K562 (cell line): ENCODE results near the gene FAM118B. TPM values are rescaled to one million over a fixed set of nuclear protein-coding genes. Genes with fewer than 3 reads are reported as not detected.

Source experiments
- ATAC-seq: fragments of 200-7000 bp; cut with Tn5 transposase; 3 replicates; pipeline ENCODE4 v1.9.1; 2020; ENCODE audit warnings: moderate library complexity
- BruUV-seq: library from RNA; stranded (reverse); fragments of 400-500 nt; replicated peaks from 2 replicates; lab custom pipeline; 2021; lab: Mats Ljungman, UMichigan
- CTCF ChIA-PET: fragments of 300-600 bp; formaldehyde crosslinking; extraction: SDS; loops from one replicate; lab custom pipeline; 2021; ENCODE audit warnings: low intra/inter-chr PET ratio; lab: Yijun Ruan, JAX
- POLR2A ChIA-PET: fragments of 300-600, 350-650 bp; sonication (Branson Sonifier 250); formaldehyde crosslinking; extraction: SDS; loops from one replicate; lab custom pipeline; 2021; ENCODE audit warnings: antibody characterized with exemption, inconsistent platforms; lab: Yijun Ruan, JAX
- DNase-seq, 4 experiments: peaks; one replicate each; pipeline versions ENCODE4 v3.0.0 to v3.0.0-alpha.2; 2011 to 2018; ENCODE audit warnings: low spot score in 3 of 4, mixed read lengths in 3 of 4; ENCODE audit errors: extremely low read depth in 1 of 4
- FAIRE-seq: peaks from 2 replicates; lab custom pipeline; 2011; peaks lifted over from hg19 to GRCh38; lab: Jason Lieb, UNC
- H2AFZ ChIP-seq: 2 replicates; pipeline ENCODE4 v1.6.0; 2011; ENCODE audit warnings: low read depth, low read length, control low read depth, inconsistent platforms
- H3K27ac ChIP-seq: fragments of 200-600 bp; 3 replicates; pipeline ENCODE4 v1.8.0; 2011; ENCODE audit warnings: low read depth, mild to moderate bottlenecking, control low read depth, inconsistent platforms, low read length, moderate library complexity, mixed read lengths; ENCODE audit errors: extremely low read depth
- H3K27me3 ChIP-seq, 2 experiments: fragments of 300-600 bp in 1 of 2; 2 replicates in 1 of 2; 3 replicates in 1 of 2; pipeline versions ENCODE4 v1.6.0 to v1.8.0; 2011; ENCODE audit warnings: inconsistent platforms in 2 of 2, low read length in 2 of 2, mild to moderate bottlenecking in 1 of 2, mixed read lengths in 1 of 2, moderate library complexity in 1 of 2; ENCODE audit not compliant: control insufficient read depth in 2 of 2, insufficient read depth in 2 of 2
- H3K36me3 ChIP-seq: fragments of 300-600 bp; 3 replicates; pipeline ENCODE4 v1.8.0; 2011; ENCODE audit warnings: mild to moderate bottlenecking, low read length, inconsistent platforms; ENCODE audit not compliant: control insufficient read depth, insufficient read depth
- H3K4me1 ChIP-seq, 2 experiments: fragments of 200-600 bp in 1 of 2; replicated peaks in 1 of 2; 2 replicates in 1 of 2; 3 replicates in 1 of 2; pipeline versions ENCODE4 v1.5.1 to v1.8.0; 2011; ENCODE audit warnings: inconsistent platforms in 2 of 2, low read length in 2 of 2, mild to moderate bottlenecking in 1 of 2, mixed read lengths in 1 of 2, moderate library complexity in 1 of 2; ENCODE audit not compliant: control insufficient read depth in 2 of 2, insufficient read depth in 2 of 2
- H3K4me2 ChIP-seq: 2 replicates; pipeline ENCODE4 v1.6.1; 2011; ENCODE audit warnings: low read length, control low read depth, inconsistent platforms, mixed read lengths; ENCODE audit not compliant: insufficient read depth
- H3K4me3 ChIP-seq: fragments of 200-600 bp; sonication (generic), shearing (Covaris generic); 2 replicates; pipeline ENCODE4 v1.5.1; 2016; ENCODE audit warnings: control low read depth, inconsistent platforms
- H3K79me2 ChIP-seq: fragments of 200-600 bp; 3 replicates; pipeline ENCODE4 v1.8.0; 2011; ENCODE audit warnings: low read length, inconsistent platforms; ENCODE audit not compliant: control insufficient read depth, insufficient read depth
- H3K9ac ChIP-seq, 2 experiments: 2 replicates each; pipeline versions ENCODE4 v1.6.0 to v1.6.1; 2011; ENCODE audit warnings: low read depth in 2 of 2, low read length in 2 of 2, control low read depth in 1 of 2, inconsistent platforms in 1 of 2, mild to moderate bottlenecking in 1 of 2, mixed read lengths in 1 of 2; ENCODE audit not compliant: insufficient read depth in 1 of 2
- H3K9me1 ChIP-seq: one replicate; pipeline ENCODE4 v1.6.0; 2011; ENCODE audit warnings: inconsistent platforms, mild to moderate bottlenecking, low read length, moderate library complexity; ENCODE audit not compliant: control insufficient read depth, insufficient read depth
- H3K9me3 ChIP-seq: replicated peaks from 2 replicates; pipeline ENCODE4 v1.5.1; 2011; ENCODE audit warnings: low read depth, low read length, inconsistent platforms; ENCODE audit not compliant: control insufficient read depth, insufficient read depth
- H4K20me1 ChIP-seq: replicated peaks from 2 replicates; pipeline ENCODE4 v1.6.1; 2011; ENCODE audit warnings: low read length, inconsistent platforms, mixed read lengths; ENCODE audit not compliant: control insufficient read depth, insufficient read depth
- CTCF ChIP-seq, 3 experiments: IDR thresholded peaks in 2 of 3; conservative IDR thresholded peaks in 1 of 3; 2 replicates each; pipeline ENCODE4 v1.5.1; 2011 to 2012; ENCODE audit warnings: low read length in 3 of 3, mild to moderate bottlenecking in 3 of 3, control low read depth in 2 of 3, improper control_type of control experiment in 1 of 3, inconsistent platforms in 1 of 3, low read depth in 1 of 3, mixed read lengths in 1 of 3, moderate library complexity in 1 of 3; ENCODE audit not compliant: insufficient read depth in 2 of 3
- HIVEP1 ChIP-seq: fragments of 250-450 bp; sonication (Bioruptor Pico); IDR thresholded peaks from 2 replicates; pipeline ENCODE4 v1.4.0; 2020; ENCODE audit warnings: mild to moderate bottlenecking
- PHF21A ChIP-seq: fragments of 450-650 bp; IDR thresholded peaks from 2 replicates; pipeline ENCODE4 v1.6.1; 2017; ENCODE audit warnings: low read depth, borderline replicate concordance
- RAD21 ChIP-seq, 2 experiments: fragments of 250-450 bp in 1 of 2; fragments of 450-650 bp in 1 of 2; sonication (Bioruptor Pico) in 1 of 2; formaldehyde crosslinking in 1 of 2; IDR thresholded peaks in 1 of 2; conservative IDR thresholded peaks in 1 of 2; 2 replicates each; pipeline versions ENCODE4 v1.4.0 to v1.8.0; 2020 to 2022; ENCODE audit warnings: mild to moderate bottlenecking in 2 of 2, moderate library complexity in 1 of 2
- SMARCA4 ChIP-seq: fragments of 450-650 bp; IDR thresholded peaks from 2 replicates; pipeline ENCODE4 v1.6.1; 2016
- SMARCC2 ChIP-seq: fragments of 450-650 bp; IDR thresholded peaks from 2 replicates; pipeline ENCODE4 v1.6.1; 2017; ENCODE audit warnings: antibody characterized with exemption, moderate library complexity, mild to moderate bottlenecking, low read depth
- SMC3 ChIP-seq: conservative IDR thresholded peaks from 2 replicates; pipeline ENCODE4 v1.6.1; 2011; ENCODE audit warnings: low read depth, low read length, improper control_type of control experiment; ENCODE audit not compliant: insufficient read depth
- TGIF2 ChIP-seq: sonication (generic); formaldehyde crosslinking; IDR thresholded peaks from 2 replicates; pipeline ENCODE4 v1.8.1; 2022; ENCODE audit warnings: mild to moderate bottlenecking, missing genetic modification reagents, moderate library complexity
- WGBS: fragments of 100-300 bp; shearing (Covaris generic); methylation state at CpG from one replicate; pipeline ENCODE4 v1.1.6; 2016; ENCODE audit warnings: low coverage, mixed read lengths; ENCODE audit not compliant: insufficient coverage; ENCODE audit errors: missing lambda C conversion rate; 5-methylcytosine and 5-hydroxymethylcytosine counted together
- in situ Hi-C: fragments of 300-500 bp; cut with MboI; formaldehyde crosslinking; loops from 4 replicates; pipeline ENCODE4 v1.15.0; 2018; ENCODE audit warnings: inconsistent platforms, mixed read lengths
- intact Hi-C: fragments of 100-400 bp; cut with micrococcal nuclease; formaldehyde crosslinking; loops from 2 replicates; pipeline ENCODE4 v1.14.2; 2022
- polyA plus RNA-seq, 8 experiments: library from polyadenylated mRNA; depleted of rRNA in 4 of 8; stranded (reverse) in 5 of 8; unstranded in 3 of 8; fragments of >200 nt; fragmentation: Nextera tagmentation in 2 of 8; fragmentation: Illumina TruSeq in 1 of 8; extraction: Ambion mirVana in 2 of 8; extraction: Trizol in 1 of 8; gene quantifications; 2 replicates each; pipeline versions ENCODE4 v1.2.1 to v1.2.3, GENCODE V29; 2011 to 2014; ENCODE audit warnings: inconsistent platforms in 1 of 8, missing spikeins in 1 of 8
- total RNA-seq, 7 experiments: library from RNA; depleted of rRNA in 6 of 7; stranded (reverse); fragments of >200 nt in 6 of 7; fragmentation: Illumina TruSeq in 2 of 7; extraction: Trizol in 2 of 7; gene quantifications; 2 replicates each; pipeline versions ENCODE4 v1.2.1 to v1.2.3, GENCODE V29; 2011 to 2021; ENCODE audit warnings: low replicate concordance in 1 of 7
- TF ChIP-seq, protein P1 (sequence below), 2 experiments: fragments of 450-650 bp in 1 of 2; sonication (generic) in 1 of 2; formaldehyde crosslinking in 1 of 2; IDR thresholded peaks in 1 of 2; conservative IDR thresholded peaks in 1 of 2; 2 replicates each; pipeline versions ENCODE4 v1.6.1 to v1.8.1; 2016 to 2023; ENCODE audit warnings: mild to moderate bottlenecking in 2 of 2, moderate library complexity in 2 of 2, inconsistent platforms in 1 of 2, missing genetic modification reagents in 1 of 2

FAM118B gene
- total and polyA plus RNA-seq, 9 of the 15 experiments (the other 6 are each of a cell fraction or from before 2014, with no cell fraction given): 12.0 to 49.0 (median 22.1) TPM

- WGBS: 30% methylated on average over 5 of the region's 5 CpGs
- peaks cover 8% of the 10 kb centered on the region; the same call in 2 of the 3 replicates for H3K36me3 ChIP-seq
- H3K4me2 ChIP-seq: no peak overlapping the region
- no peak overlapping the region for H3K4me3 ChIP-seq
- BruUV-seq: no TSS peak
- FAIRE-seq: peak; percentile 69
- no peak overlapping the region for H3K9ac ChIP-seq
- no peaks in the 10 kb centered on the region; the same call in 1 of the 2 replicates for H4K20me1 ChIP-seq
- ChIA-PET CTCF (interaction anchor here (0.7 to 1.1 kb wide), 2 partner anchors 54 to 84 kb away, joined by 3 read pairs; no protein-coding TSS in a partner anchor), POLR2A (interaction anchor here (0.7 to 1.0 kb wide), 3 partner anchors 10 to 49 kb away, joined by 3 to 5 read pairs (median 3); no protein-coding TSS in a partner anchor)
- ATAC-seq: peak; percentile 8; the same call in 1 of the 3 replicates
- no peak overlapping the region for H2AFZ ChIP-seq
- no peaks in the 10 kb centered on the region for H3K9me1 ChIP-seq
- DNase-seq: peak in 3 of 4 experiments; percentile 36 to 66 (median 39)
- no peaks in the 10 kb centered on the region; a peak in 1 of 5 replicates for H3K27me3 ChIP-seq
- peaks cover 12% of the 10 kb centered on the region; the same call in 2 of the 3 replicates for H3K79me2 ChIP-seq
- in situ Hi-C loops (loop anchor here (25.0 kb wide), 2 partner anchors 105 to 680 kb away; no protein-coding TSS in a partner anchor), intact Hi-C loops (loop anchor here (5.0 kb wide), 2 partner anchors 385 to 410 kb away; no protein-coding TSS in a partner anchor)
- peaks cover 4 to 10% of the 10 kb centered on the region in 2 experiments; a peak in 3 of 5 replicates for H3K4me1 ChIP-seq
- H3K9me3 ChIP-seq: no peaks in the 10 kb centered on the region
- H3K27ac ChIP-seq: no peak overlapping the region
- TF ChIP-seq HIVEP1 (CRISPR knock-in tag) (no peak), SMARCA4 (0 out of 2 replicates have a peak, but pooled peaks have one; percentile 11), SMARCC2 (no peak), RAD21 (CRISPR knock-in tag; conservative IDR thresholded peaks at IDR 0.05 in 1 of 2, IDR thresholded peaks at IDR 0.05 in 1 of 2) (peak; percentile 32 to 70; a peak in 3 of 4 replicates), PHF21A (no peak), SMC3 (0 out of 2 replicates have a peak, but pooled peaks have one; percentile 33), TGIF2 (CRISPR knock-in tag) (no peak), CTCF (IDR thresholded peaks at IDR 0.05 in 2 of 3, conservative IDR thresholded peaks at IDR 0.05 in 1 of 3; ENCODE audit: insufficient read depth in 2 of 3, low read depth in 1 of 3, low read length in 3 of 3) (peak; percentile 49 to 69 (median 50))
- TF ChIP-seq, protein P1, sequence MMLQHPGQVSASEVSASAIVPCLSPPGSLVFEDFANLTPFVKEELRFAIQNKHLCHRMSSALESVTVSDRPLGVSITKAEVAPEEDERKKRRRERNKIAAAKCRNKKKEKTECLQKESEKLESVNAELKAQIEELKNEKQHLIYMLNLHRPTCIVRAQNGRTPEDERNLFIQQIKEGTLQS (IDR thresholded peaks at IDR 0.05): no peak
- TF ChIP-seq, protein P1 (CRISPR knock-in tag; conservative IDR thresholded peaks at IDR 0.05): no peak
These were observed 96.1 kb downstream of the FAM118B start for GRCh38 chr11:126307706-126308105.
